Measurements from ENCODE around the gene HYAL4.
"Not testable (repeated sequence)": the region's sequence is repeated elsewhere in the genome, so short reads cannot be mapped to it uniquely, and the experiment has no call there.

HYAL4 gene

GRCh38 chr7:123805287-123805686 is 39.7 kb upstream of the HYAL4 start:
- H3K27ac ChIP-seq, result no peak overlapping the region
- no peak for TF ChIP-seq CTCF (conservative IDR thresholded peaks at IDR 0.05)

GRCh38 chr7:123809471-123809870 is 35.5 kb upstream of the HYAL4 start:
- no peak overlapping the region for H3K27ac ChIP-seq
- no peak for TF ChIP-seq CTCF (conservative IDR thresholded peaks at IDR 0.05)

GRCh38 chr7:123811056-123811455 is 33.9 kb upstream of the HYAL4 start:
- TF ChIP-seq CTCF (conservative IDR thresholded peaks at IDR 0.05), result no peak
- no peak overlapping the region for H3K27ac ChIP-seq

- no peak overlapping the region for H3K27ac ChIP-seq
- TF ChIP-seq CTCF (conservative IDR thresholded peaks at IDR 0.05), result no peak
Measured at GRCh38 chr7:123816916-123817315, 28.1 kb upstream of the HYAL4 start.

GRCh38 chr7:123819001-123819400 is 26.0 kb upstream of the HYAL4 start:
- TF ChIP-seq CTCF (conservative IDR thresholded peaks at IDR 0.05), result no peak
- H3K27ac ChIP-seq, result no peak overlapping the region

- H3K27ac ChIP-seq, result not testable (repeated sequence)
Measured at GRCh38 chr7:123819795-123820194, 25.2 kb upstream of the HYAL4 start.

- TF ChIP-seq CTCF (conservative IDR thresholded peaks at IDR 0.05), result no peak
- no peak overlapping the region for H3K27ac ChIP-seq
Measured at GRCh38 chr7:123820864-123821263, 24.1 kb upstream of the HYAL4 start.

GRCh38 chr7:123821320-123821719 is 23.6 kb upstream of the HYAL4 start:
- TF ChIP-seq CTCF (conservative IDR thresholded peaks at IDR 0.05), result no peak
- no peak overlapping the region for H3K27ac ChIP-seq

Data from VCaP (cell line).